GM18907 (cell line): ENCODE measurements around the gene ST6GALNAC2.
"Not testable (repeated sequence)": the region's sequence is repeated elsewhere in the genome, so short reads cannot be mapped to it uniquely, and the experiment has no call there.

Experiments used
- ATAC-seq: cut with Tn5 transposase; IDR thresholded peaks from one replicate; pipeline ENCODE4 v1.9.1; 2021; ENCODE audit warnings: mild to moderate bottlenecking, moderate library complexity; ENCODE audit not compliant: unreplicated experiment

ST6GALNAC2 gene

GRCh38 chr17:76542566-76542971 lies 43.1 kb downstream of the ST6GALNAC2 start:
- ATAC-seq, result no peak

GRCh38 chr17:76541739-76542454 lies 43.8 kb downstream of the ST6GALNAC2 start:
- ATAC-seq, result no peak

- ATAC-seq, result no peak
These were observed 45.0 kb downstream of the ST6GALNAC2 start for GRCh38 chr17:76540381-76541300.

GRCh38 chr17:76539631-76540271 lies 45.9 kb downstream of the ST6GALNAC2 start, which contains the start of gene PRCD:
Gene PRCD (plus strand): TSS chr17:76540044. CDS start chr17:76540142, 98 bp downstream.
- ATAC-seq, result no peak

- no peak for ATAC-seq
These were observed 46.6 kb downstream of the ST6GALNAC2 start for GRCh38 chr17:76538941-76539570.

- ATAC-seq, result no peak
These were observed 47.3 kb downstream of the ST6GALNAC2 start for GRCh38 chr17:76538281-76538931.

- no peak for ATAC-seq
These were observed 47.9 kb downstream of the ST6GALNAC2 start, which contains the start of gene CYGB for GRCh38 chr17:76537578-76538280. Gene CYGB (minus strand): TSS chr17:76537709. CDS start chr17:76537542, 167 bp downstream.

GRCh38 chr17:76537288-76537577 lies 48.4 kb downstream of the ST6GALNAC2 start:
- ATAC-seq, result no peak

GRCh38 chr17:76536511-76537287 lies 49.0 kb downstream of the ST6GALNAC2 start:
- ATAC-seq, result no peak

- ATAC-seq, result no peak
These were observed 49.7 kb downstream of the ST6GALNAC2 start for GRCh38 chr17:76535788-76536510.

GRCh38 chr17:76534831-76535732 lies 50.6 kb downstream of the ST6GALNAC2 start:
- no peak for ATAC-seq

- ATAC-seq, result not testable (repeated sequence)
These were observed 51.9 kb downstream of the ST6GALNAC2 start for GRCh38 chr17:76533640-76534359.

- ATAC-seq, result no peak
These were observed 53.5 kb downstream of the ST6GALNAC2 start for GRCh38 chr17:76532072-76532651.

- no peak for ATAC-seq
These were observed 54.1 kb downstream of the ST6GALNAC2 start for GRCh38 chr17:76531486-76532038.

GRCh38 chr17:76530811-76531485 lies 54.7 kb downstream of the ST6GALNAC2 start:
- ATAC-seq, result no peak
